Subcutaneous adipose tissue (tissue), 4 donors: ENCODE measurements around the gene MEF2D. TPM values are rescaled to one million over a fixed set of nuclear protein-coding genes. Genes with fewer than 3 reads are reported as not detected.

Experiments
- total RNA-seq, 4 donors: library from RNA; depleted of rRNA; stranded (reverse); fragments of >200 nt; gene quantifications; one replicate each; pipeline ENCODE4 v1.1.0, GENCODE V29; 2016
- TF ChIP-seq, protein P1 (sequence below): fragments of 450-650 bp; IDR thresholded peaks from one replicate; pipeline ENCODE4 v1.5.1; 2016; ENCODE audit warnings: low read depth, mild to moderate bottlenecking, control low read depth, antibody characterized with exemption, moderate library complexity

Gene MEF2D
- total RNA-seq, 4 donors from 2014 or later, result 18.9 to 46.5 (median 24.8) TPM

DNA sequence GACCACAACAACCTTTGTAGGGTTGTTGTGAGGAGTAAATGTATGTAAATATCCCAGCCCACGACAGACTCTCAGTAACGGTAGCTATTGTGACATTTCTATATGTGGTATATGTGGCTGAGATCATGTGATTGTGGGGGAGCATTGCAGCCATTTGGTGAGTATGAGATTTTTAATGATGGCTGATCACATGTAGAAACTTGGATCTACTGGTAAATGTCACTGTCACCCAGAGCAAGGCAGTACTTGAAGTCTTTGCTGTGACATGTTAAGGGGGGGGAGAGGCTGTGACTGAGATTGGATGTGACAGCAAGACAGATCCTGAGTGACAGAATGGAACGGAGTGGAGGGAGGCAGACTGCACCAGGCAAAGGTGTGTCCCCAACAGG is 23.9 kb upstream of the MEF2D start:
- TF ChIP-seq, protein P1, sequence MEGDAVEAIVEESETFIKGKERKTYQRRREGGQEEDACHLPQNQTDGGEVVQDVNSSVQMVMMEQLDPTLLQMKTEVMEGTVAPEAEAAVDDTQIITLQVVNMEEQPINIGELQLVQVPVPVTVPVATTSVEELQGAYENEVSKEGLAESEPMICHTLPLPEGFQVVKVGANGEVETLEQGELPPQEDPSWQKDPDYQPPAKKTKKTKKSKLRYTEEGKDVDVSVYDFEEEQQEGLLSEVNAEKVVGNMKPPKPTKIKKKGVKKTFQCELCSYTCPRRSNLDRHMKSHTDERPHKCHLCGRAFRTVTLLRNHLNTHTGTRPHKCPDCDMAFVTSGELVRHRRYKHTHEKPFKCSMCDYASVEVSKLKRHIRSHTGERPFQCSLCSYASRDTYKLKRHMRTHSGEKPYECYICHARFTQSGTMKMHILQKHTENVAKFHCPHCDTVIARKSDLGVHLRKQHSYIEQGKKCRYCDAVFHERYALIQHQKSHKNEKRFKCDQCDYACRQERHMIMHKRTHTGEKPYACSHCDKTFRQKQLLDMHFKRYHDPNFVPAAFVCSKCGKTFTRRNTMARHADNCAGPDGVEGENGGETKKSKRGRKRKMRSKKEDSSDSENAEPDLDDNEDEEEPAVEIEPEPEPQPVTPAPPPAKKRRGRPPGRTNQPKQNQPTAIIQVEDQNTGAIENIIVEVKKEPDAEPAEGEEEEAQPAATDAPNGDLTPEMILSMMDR, result no peak

DNA sequence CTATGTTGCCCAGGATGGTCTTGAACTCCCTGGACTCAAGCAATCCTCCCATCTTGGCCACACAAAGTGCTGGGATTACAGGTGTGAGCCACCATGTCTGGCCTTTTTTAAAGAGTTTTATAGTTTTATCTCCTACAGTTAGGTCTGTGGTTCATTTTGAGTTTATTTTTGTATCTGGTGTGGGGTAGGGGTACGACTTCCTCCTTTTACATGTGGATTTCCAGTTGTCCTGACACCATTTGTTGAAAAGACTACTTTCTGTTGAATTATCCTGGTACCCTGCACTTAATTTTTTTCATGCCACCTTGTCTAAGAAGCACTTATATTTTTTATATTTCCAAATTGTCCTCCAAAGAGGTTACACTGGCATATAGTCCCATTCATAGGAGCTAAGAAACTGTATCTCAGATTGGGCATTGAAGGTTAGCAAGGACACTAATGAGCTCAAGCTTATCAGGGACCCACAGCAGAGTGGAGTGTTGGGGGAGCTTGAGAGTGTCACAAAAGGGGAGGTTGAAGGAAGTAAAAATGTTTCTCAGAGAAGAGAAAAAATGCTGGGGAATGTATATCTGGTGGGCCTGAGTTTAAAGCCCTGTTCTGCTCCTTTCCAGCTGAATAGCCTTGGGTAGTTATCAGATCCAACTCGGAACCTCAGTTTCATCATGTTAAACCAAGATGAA is 23.4 kb upstream of the MEF2D start:
- TF ChIP-seq, protein P1, result no peak

DNA sequence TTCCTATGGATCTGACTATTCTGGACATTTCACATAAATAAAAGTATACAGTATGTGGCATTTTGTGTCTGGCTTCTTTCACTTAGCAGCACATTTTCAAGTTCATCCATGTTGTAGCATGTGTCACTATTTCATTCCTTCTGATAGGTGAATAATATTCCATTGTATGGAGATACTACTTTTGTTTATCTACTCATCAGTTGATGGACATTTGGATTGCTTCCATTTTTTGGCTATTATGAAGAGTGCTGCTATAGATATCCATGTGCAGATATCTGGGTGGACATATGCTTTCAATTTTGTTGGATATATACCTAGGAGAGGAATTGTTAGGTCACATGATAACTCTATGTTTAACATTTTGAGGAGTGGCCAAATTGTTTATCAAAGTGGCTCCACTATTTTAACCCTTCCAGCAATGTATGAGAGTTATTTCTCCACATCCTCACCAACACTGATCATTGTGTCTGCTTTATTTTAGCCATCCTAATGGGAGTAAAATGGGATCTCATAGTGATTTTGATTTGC is 21.9 kb upstream of the MEF2D start:
- TF ChIP-seq, protein P1, result no peak

DNA sequence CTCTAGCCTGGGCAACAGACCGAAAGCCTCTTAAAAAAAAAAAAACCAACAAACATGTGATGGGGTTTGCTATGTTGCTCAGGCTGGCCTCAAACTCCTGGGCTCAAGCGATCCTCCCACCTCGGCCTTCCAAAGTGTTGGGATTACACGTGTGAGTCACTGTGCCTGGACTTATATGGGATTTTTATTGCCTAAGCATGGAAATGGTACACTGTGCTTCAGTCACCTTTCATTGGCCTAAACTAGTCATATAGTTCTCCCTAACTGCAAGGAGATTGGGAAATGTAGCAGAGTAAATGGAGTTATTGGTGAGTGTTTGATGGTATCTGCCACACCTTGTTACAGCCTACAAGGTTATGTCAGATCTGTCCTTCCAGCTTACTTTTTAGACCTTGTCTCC is 17.2 kb upstream of the MEF2D start:
- TF ChIP-seq, protein P1, result no peak

DNA sequence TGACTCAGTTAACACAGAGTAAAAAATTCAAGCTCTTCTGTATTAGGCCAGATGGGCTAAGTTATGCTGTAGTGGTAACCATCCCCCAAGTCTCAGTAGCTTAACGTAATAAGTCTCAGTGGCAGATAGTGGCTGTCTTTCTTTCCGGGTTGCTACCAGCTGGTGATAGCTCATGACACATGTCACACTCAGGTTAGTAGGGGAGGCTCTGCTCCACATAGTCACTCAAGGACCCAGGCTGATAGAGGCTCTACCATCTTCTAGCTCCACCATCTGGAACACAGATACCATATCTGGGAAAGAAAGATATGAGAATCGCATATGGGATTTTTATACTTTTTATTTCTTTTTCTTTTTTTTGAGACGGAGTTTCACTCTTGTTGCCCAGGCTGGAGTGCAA is 16.2 kb upstream of the MEF2D start:
- TF ChIP-seq, protein P1, result no peak

DNA sequence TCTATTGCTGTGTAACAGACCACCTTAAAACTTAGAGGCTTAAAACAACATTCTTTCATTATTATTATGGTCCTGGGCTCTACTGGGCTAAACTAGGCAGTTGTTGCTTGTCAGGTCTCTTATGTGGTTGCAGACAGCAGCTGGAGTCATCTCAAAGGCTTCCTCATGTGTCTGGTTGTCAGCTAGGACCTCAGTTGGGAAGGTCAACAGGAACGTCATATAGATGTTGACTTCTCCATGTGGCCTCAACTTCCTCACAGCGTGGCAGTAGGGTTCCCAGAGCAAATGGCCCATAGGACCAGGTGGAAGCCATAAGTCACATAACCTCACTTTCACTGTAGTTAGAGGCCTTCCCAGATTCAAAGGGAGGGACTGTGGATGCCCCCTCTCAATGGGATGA is 15.4 kb upstream of the MEF2D start:
- TF ChIP-seq, protein P1, result no peak

DNA sequence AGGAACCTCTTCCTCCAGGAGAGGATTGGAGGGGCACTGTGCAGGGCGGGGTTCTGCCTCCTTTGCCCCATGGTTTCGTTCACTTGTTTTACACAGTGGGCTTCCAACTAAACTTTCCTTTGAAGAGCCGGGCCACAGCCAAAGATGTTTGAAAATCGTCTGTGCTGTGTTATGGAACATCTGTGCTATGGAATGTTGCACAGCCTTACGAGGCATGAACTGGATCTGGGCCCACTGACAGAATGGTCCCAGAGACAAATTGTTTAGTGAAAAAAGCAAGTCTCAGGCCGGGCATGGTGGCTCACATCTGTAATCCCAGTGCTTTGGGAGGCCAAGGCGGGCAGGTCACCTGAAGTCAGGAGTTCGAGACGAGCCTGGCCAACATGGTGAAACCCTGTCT is 12.6 kb upstream of the MEF2D start:
- TF ChIP-seq, protein P1, result no peak
